Activated CD4-positive, alpha-beta T cell treated with anti-CD3 and anti-CD28 coated beads for 24 hours (primary cell): Measurements from ENCODE around the gene PELI3.
"Not testable (repeated sequence)": the region's sequence is repeated elsewhere in the genome, so short reads cannot be mapped to it uniquely, and the experiment has no call there.

Experiments used
- DNase-seq, 2 donors: peaks; one replicate each; pipeline ENCODE4 v3.0.0-alpha.2; 2020; ENCODE audit warnings: low read depth in 2 of 2

PELI3 gene

DNA sequence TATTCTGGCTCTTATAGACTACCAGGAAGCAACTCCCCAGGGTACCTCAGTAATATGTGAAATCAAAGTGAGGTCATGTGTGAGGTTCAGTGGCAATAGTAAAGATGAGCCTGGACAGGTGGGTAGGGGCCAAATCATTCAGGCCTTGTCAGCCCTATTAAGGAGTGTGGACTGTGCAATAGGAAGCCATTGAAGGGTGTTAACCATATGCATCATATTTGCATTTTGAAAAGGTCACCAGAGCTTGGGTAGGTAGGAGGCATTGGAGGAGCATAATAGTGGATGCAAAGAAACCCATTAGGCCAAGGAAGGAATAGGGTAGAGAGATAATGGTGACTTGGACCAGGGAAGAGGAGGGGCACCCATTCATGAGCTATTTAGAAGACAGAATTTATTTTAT is 19.7 kb upstream of the PELI3 start:
- no peak for DNase-seq

DNA sequence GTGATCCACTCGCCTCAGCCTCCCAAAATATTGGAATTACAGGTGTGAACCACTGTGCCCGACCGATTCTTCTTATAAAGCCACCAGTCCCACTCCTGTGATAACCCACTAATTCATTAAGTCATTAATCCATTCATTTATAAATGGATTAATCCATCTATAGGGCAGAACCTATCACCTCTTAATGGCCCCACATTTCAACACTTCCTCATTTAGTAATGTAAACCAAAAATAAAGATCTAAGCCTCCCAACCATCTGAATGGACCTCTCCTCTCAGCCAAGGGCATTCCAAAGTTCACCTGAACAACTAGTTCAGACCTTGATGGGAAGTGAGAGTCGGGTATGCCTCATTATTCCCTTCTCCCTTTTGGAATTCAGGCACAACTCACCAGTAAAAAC is 18.2 kb upstream of the PELI3 start:
- DNase-seq = no peak

DNA sequence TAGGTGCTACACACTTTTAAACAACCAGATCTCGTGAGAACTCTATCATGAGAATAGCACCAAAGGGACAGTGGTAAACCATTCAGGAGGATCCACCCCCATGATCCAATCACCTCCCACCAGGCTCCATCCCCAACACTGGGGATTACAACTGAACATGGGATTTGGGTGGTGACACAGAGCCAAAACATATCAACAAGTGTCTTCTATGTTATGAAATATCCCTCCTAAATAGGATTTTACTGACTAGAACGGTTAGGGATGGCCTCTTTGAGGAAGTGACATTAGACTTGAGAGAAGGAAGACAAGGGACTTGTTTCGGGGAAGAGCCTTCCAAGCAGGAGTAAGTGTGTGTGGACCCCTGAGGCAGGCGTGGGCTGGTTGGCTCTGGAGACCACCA is 16.1 kb upstream of the PELI3 start:
- no peak for DNase-seq

DNA sequence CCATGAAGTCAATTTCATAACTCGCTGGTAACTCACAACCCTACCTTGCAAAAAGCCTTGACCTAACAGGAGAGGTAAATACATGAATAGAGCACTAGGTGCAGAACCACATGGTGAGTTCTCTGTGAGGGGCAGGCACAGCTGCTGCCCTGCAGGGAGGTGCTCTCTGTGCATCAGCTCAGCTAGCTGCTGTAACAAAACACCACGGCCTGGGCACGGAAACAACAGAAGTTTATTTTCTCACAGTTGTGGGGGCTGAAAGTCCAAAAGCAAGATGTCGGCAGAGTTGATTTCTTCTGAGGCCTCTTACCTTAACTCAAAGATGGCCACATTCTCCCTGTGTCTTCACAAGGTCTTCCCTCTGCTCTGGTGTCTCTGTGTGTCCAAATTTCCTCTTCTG is 15.0 kb upstream of the PELI3 start:
- DNase-seq = no peak

DNA sequence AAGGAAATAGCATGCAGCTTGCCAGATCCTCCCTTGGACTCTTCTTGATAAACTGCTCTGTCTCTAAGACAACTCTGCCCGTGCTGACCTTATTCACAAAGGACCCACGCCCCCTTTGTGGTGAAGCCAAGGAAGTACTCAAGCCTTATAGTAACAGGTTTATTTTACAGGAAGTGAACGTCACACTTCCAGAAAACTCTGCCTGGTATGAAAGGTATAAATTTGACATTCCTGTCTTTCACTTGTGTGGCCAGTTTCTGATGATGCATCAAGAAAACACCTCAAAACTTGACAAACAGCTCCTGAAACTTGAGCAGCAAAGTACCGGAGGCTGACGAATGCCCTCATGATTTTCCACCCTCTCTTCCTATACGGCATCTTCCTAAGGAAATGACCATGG is 12.5 kb upstream of the PELI3 start:
- no peak for DNase-seq

DNA sequence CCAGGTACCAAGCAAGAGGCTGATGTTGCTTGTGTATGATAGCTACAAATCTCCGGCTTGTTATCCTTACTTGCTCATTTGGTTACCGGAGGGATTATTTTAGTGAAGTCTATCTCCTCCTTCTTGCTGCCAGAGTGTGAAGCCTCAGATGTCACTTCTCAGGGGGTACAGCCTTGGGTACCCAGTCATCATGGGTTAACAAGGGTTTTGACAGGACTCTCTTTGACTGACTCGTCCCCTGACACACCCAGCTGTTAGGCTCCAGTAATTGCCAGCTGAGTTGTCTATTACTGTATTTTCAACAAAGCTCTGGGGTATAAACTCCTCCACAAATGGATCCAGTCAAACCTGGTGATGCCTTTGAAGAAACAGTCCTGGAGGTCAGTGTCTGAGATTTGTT is 11.9 kb upstream of the PELI3 start:
- DNase-seq = no peak

DNA sequence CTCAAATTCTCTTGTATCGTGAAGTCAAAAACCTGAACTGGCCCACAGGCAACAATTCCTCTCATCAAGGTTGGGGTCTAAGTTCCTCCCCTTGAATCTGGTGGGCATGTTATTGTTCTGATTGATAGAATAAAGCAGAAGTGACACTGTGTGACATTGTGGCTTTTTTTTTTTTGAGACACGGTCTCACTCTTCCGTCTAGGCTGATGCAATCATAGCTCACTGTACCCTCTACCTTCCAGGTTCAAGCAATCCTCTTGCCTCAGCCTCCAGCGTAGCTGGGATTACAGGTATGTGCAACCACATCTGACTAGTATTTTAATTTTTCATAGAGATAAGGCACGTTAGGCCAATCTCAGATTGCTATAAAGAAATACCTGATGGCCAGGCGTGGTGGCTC is 8.9 kb upstream of the PELI3 start:
- no peak for DNase-seq

DNA sequence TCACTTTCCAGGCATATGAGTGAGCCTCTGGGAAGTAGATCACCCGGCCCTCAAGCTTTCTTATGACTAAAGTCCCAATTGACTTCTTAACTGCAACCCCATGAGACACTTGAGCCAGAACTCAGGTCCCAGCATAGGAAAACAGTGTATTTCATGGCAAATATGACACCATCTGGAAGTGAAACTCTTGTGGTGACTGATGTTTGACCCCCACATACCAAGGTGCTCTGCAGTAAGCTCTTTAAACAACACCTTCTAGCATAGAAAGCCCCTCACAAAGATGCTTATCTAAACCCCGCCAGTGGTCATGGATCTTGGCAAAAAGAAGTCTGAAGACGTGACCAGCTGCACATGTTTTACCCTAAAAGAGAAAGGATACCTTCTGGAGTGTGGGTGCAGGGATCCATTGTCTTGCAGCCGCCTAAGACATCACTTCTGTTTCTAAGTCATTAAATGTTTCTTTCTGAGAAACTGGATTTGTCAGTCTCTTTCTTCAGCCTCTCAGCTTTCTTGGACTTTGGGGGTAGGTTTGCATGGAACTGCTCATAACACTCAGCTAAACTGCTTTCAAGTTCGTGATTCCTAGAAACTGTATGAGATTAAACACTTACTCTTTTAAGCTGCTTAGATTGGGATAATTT is 7.4 kb upstream of the PELI3 start:
- no peak for DNase-seq

DNA sequence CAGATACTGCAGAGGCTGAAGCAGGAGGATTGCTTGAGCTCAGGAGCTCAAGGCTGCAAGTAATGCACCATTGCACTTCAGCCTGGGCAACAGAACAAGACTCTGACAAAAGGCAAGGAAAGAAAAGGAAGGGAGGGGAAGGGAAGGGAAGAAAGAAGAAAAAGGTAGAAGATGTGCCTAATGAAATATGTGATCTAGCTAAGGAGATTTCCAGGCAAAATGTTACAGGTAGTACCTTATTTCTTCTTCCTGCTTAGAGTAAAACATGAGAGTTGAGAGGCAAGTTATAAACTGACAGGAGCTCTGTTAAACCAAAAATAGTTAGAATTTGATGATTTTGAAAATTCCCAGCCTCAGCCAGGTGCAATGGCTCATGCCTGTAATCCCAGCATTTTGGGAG is 4.7 kb upstream of the PELI3 start:
- no peak for DNase-seq

DNA sequence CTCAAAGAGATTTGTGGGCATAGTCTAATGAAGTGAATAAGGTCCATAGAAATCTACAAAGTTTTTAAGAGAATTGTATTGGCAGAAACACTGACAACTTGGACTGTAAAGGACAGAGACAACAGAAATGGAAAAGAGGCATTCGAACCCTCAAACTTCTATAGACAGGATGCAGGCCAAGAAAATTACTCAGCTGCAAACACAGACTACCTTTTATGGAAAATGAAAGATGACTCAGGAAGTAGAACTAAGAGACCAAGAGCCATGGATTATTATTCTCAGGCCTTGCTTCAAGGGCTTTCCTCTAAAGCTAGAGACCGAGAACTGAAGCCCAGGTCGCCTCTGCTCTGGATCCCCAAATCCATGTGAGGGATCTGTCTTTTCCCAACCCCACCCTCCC is 3.8 kb upstream of the PELI3 start:
- no peak for DNase-seq

DNA sequence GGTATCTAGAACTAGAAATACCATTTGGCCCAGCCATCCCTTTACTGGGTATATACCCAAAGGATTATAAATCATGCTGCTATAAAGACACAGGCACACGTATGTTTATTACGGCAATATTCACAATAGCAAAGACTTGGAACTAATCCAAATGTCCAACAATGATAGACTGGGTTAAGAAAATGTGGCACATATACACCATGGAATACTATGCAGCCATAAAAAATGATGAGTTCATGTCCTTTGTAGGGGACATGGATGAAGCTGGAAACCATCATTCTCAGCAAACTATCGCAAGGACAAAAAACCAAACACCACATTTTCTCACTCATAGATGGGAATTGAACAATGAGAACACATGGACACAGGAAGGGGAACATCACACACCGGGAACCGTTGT is 2.6 kb upstream of the PELI3 start:
- DNase-seq = not testable (repeated sequence)

DNA sequence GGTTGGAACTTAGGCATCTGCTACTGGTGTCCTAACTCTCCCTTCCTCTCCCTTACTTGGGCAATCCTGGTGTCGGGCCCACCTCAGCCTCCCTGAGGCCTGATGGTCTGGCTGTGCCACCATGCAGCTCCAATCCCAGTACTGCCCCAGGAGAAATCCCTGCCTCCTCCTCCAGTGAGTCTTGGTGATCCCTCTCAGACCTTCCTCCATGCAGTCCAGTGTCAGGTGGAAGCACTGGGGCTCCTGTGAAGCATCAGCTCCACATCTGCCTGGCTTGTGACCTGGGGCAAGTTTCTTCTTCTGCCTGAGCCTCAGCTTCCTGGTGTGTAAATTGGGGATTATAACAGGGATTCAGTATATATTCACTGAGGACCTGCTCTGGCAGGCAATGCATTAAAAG is 1.8 kb upstream of the PELI3 start:
- DNase-seq = no peak

DNA sequence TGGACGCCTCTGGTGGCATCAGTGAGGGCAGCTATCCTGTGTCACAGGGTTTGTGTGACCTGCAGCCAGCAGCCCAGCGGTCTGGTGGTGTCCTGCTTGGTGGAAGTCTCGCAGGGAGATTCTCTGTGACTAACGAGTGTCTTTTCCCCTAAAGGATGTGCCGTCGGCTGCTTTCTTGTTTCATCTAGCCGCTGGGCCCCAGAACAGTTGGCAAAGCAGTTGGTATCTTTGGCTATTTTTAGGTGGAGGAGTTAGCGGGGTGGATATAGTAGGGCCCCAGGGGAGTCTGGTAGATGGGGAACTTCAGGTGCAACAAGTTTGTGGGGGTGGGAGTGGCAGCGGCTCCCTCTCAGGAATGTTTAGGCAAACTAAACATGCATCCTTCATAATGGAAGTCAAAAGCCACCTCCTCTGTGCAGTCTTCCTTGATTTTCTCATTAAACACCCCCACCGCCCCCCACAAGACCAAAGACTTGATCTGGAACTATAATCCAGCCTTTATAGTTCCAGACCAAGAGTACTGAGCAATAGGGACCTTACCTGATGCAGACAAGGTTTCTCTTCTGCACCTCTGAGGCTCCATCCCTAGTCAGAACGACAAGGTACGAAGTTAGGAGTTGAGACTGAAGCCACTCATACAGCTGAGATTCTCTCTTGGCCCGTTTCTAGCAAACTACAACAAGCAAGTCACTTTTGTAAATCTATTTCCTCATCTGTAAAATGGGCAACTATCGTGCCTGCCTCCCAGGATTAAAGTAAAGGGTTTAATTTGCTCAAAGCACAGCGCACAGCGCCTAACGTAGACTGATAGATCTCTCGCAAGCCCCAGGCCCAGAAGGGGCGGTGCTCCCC is 1.1 kb upstream of the PELI3 start:
- no peak for DNase-seq

DNA sequence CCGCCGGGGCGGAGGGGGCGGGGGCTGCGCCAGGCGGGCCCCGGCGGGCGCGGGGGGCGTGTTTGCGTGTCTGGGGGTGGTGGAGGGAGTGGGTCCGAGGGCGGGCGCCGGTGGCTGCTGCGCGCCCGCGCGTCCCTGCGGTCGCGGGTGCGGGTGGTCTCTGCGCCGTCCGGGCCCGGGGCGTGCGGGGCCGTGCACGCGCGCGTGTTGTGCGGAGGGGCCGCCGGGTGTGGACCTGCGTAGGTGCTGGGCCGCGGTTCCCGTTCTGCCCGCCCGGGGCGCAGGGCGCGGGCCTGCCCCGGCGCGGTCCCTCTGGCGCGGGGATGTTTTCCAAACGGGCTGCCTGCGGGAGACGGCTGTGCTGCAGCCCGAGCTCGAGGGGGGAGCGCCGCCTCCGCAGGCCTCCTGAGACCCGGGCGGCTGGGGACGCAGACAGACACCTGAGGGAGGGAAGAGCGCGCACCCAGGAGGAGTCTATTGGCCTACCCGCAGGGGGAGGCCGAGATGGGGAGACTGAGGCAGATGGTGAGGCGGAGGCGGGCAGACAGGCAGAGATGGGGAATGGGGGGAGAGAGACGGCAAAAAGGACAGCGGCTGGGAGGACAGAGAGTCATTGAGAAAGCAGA is 442 bp downstream of the PELI3 start:
- DNase-seq = no peak

DNA sequence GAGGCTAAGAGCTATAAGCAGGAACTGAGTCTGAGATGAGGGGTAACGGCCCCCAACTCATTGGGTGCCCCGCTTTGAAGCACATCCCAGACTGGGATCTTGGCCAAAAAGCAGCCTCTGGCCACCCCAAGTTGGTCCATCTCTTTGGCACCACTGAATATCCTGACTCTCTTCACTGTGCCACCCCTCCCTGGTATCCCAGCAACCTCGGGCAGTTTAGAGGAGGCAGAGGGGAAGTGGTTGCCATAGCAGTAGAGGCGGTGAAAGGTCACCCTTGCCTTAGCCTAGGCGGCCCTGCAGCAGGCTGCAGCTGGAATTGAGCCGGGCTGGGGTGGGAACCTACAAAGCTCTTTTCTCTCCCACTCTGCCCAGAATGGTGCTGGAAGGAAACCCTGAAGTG is 1.1 kb downstream of the PELI3 start:
- DNase-seq = no peak

DNA sequence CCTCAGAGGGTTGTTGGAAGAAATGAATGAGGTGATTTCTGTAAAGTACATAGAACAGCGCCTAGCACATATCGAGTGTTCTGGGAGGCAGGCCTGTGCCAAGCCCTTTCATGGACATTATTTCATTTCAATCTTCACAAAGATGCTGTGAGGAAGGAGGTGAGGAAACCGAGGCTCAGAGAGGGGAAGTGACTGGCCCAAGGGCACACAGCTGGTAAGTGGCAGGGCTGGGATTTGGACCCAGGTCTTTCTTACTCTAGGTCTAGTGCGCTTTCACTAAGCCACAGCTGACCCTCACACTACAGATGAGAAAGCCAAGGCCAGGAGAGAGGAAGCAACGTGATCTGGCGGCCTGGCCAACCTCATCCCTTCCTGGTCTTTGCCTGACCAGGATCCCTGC is 2.0 kb downstream of the PELI3 start:
- no peak for DNase-seq

DNA sequence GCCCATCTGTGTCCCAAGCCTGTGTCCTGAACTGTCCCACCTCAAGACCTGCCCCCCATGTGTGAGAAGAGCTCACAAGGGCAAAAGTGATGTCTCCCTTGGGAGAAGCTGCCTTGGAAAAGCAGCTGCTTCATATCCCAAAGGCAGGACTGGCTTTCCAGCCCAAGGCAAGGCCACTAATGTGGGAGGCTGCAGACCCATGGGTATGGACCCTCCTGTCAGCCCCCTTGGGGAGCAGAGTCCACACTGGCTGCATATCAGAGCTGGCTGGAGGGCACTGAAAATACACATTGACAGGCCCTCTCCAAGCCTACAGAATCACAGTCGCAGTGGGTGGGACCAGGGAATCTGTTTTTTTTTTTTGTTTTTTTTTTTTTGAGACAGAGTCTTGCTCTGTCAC is 2.7 kb downstream of the PELI3 start:
- DNase-seq = no peak

DNA sequence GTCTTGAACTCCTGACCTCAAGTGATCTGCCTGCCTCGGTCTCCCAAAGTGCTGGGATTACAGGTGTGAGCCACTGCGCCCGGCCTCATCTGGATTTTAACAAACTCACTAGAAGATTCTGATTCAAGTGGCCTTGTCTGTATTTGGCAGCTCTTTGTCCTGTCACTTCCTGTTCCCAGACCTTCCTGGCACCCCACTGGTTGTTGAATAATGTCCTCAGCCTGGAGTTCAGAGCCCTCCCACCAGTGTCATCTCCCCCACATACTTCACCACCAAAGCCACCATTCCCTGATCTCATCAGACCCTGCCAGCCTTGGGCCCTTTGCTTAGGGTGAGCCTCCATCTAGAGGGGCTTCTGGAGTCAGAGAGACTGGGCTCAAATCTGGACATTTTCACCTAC is 3.3 kb downstream of the PELI3 start:
- DNase-seq = no peak

DNA sequence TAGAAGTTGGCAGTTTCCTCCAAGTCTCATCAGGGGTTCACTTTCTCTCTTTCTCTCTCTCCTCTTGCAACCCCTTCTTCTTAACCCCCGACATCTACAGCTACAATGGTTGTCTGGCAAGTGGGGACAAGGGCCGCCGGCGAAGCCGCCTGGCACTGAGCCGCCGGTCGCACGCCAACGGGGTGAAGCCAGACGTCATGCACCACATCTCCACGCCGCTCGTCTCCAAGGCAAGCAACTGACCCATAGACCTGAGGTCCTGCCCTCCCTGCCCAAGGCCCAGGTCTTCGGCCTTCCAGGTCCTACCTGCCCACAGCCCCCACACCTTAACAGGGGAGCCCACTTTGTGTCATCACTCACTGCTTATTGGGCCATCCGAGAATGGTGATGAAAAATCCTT is 4.4 kb downstream of the PELI3 start:
- no peak for DNase-seq

DNA sequence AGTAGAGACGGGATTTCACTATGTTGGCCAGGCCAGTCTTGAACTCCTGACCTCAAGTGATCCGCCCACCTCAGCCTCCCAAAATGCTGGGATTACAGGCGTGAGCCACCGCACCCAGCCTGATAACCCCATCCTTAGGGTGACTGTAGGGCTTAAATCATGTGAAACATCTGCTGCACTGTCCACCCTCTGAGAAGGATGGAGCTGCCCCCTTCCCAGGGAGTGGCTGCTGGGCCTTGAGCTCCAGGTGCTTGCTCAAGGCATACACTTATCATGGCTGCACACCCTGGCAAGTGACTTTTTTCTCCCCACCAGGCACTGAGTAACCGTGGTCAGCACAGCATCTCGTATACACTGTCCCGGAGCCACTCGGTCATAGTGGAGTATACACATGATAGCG is 5.3 kb downstream of the PELI3 start:
- DNase-seq = no peak

DNA sequence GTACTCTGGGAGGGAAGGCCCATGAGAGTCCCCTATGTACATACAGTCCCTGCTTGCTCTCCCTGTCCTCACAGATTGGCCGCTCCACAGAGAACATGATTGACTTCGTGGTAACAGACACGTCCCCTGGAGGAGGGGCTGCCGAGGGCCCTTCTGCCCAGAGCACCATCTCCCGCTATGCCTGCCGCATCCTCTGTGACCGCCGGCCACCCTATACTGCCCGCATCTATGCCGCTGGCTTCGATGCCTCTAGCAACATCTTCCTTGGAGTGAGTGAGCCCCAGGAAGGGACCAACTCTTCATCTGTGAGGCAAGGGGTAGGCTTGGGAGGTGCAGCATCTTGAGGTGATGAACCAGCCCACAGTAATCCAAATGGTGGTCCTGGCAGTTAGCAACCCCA is 6.5 kb downstream of the PELI3 start:
- DNase-seq = no peak

DNA sequence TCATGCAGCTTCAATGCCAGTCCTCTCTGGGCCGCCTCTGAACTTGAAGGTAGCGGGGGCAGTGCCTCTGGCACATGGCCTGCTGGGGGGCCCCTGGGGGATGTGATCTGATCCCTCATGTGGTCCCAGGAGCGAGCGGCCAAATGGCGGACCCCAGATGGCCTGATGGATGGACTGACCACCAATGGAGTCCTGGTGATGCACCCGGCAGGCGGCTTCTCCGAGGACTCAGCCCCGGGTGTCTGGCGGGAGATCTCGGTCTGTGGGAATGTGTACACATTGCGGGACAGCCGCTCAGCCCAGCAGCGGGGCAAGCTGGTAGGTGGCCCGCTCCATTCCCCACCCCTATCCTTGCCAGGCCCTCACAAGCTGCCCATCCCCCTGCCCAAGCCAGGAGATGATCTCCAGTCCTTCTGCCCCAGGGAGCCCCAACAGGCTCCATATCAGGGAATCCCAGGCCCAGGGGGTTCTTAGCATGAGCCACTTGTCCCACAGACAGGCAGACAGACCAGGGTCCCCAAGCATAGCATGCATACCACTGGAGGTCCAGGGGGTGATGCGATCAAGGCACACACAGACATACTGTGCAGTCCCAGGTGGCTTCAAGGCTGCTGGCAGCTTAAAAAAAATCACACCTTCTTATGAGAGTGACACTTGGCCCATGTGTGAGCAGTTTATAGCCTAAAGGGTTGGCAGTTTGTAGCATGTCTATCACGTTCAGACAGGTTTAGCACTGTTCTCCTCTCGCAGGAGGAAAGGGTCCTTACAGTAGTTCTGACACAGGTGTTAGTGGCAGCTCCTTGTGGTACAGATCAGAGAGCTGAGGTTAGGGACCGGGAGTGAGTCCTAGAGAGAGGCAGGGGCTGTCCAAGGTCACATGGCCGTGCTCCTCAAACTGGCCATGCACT is 7.2 kb downstream of the PELI3 start:
- no peak for DNase-seq
